IMR-90 (cell line): ENCODE measurements around the gene HYDIN. TPM values are rescaled to one million over a fixed set of nuclear protein-coding genes. Genes with fewer than 3 reads are reported as not detected.
"Not testable (repeated sequence)": the region's sequence is repeated elsewhere in the genome, so short reads cannot be mapped to it uniquely, and the experiment has no call there.

ENCODE experiments used
- ATAC-seq: fragments of 200-7000 bp; cut with Tn5 transposase; 2 replicates; pipeline ENCODE4 v1.9.1; 2020; ENCODE audit warnings: low read depth, mild to moderate bottlenecking, moderate library complexity
- BruUV-seq: library from RNA; stranded (reverse); fragments of 400-500 nt; replicated peaks from 2 replicates; lab custom pipeline; 2021; lab: Mats Ljungman, UMichigan
- CTCF ChIA-PET: fragments of 300-600 bp; formaldehyde crosslinking; extraction: SDS; loops from one replicate; lab custom pipeline; 2021; ENCODE audit warnings: antibody characterized with exemption; lab: Yijun Ruan, JAX
- POLR2A ChIA-PET: fragments of 300-600 bp; sonication (Branson Sonifier 250); formaldehyde crosslinking; loops from one replicate; lab custom pipeline; 2022; ENCODE audit warnings: antibody characterized with exemption; ENCODE audit not compliant: unreplicated experiment; lab: Charles Lee
- DNase-seq: peaks from one replicate; pipeline ENCODE4 v3.0.0; 2013
- H2AFZ ChIP-seq: replicated peaks from 2 replicates; pipeline ENCODE3; 2013; ENCODE audit warnings: low read length, mild to moderate bottlenecking; ENCODE audit not compliant: poor library complexity
- H2AK5ac ChIP-seq: 2 replicates; pipeline ENCODE4 v1.6.1; 2013; ENCODE audit warnings: low read depth, low read length, inconsistent platforms
- H2AK9ac ChIP-seq: replicated peaks from 2 replicates; pipeline ENCODE3; 2013; ENCODE audit warnings: mild to moderate bottlenecking, low read depth, low read length, moderate library complexity; ENCODE audit not compliant: poor library complexity
- H2BK120ac ChIP-seq: 2 replicates; pipeline ENCODE4 v1.6.1; 2013; ENCODE audit warnings: low read depth, low read length, inconsistent platforms
- H2BK15ac ChIP-seq: 3 replicates; pipeline ENCODE4 v1.6.1; 2013; ENCODE audit warnings: low read depth, low read length, inconsistent platforms
- H2BK20ac ChIP-seq: 2 replicates; pipeline ENCODE4 v1.6.1; 2013; ENCODE audit warnings: low read depth, mild to moderate bottlenecking, inconsistent platforms, low read length, moderate library complexity
- H2BK5ac ChIP-seq: 2 replicates; pipeline ENCODE4 v1.6.1; 2013; ENCODE audit warnings: mild to moderate bottlenecking, low read depth, low read length, inconsistent platforms; ENCODE audit not compliant: poor library complexity, severe bottlenecking
- H3K14ac ChIP-seq: replicated peaks from 2 replicates; pipeline ENCODE4 v1.6.1; 2013; ENCODE audit warnings: low read depth, low read length, inconsistent platforms
- H3K18ac ChIP-seq: 2 replicates; pipeline ENCODE4 v1.6.1; 2013; ENCODE audit warnings: low read depth, low read length, control low read depth
- H3K23ac ChIP-seq: 2 replicates; pipeline ENCODE4 v1.6.1; 2013; ENCODE audit warnings: low read depth, low read length, inconsistent platforms
- H3K27ac ChIP-seq: 2 replicates; pipeline ENCODE4 v1.5.1; 2013; ENCODE audit warnings: mild to moderate bottlenecking, control low read depth, low read length; ENCODE audit not compliant: insufficient read depth
- H3K27me3 ChIP-seq: 2 replicates; pipeline ENCODE4 v1.6.1; 2013; ENCODE audit warnings: low read length; ENCODE audit not compliant: control insufficient read depth, insufficient read depth
- H3K36me3 ChIP-seq: 2 replicates; pipeline ENCODE4 v1.6.1; 2013; ENCODE audit warnings: low read length, mixed read lengths; ENCODE audit not compliant: control insufficient read depth, insufficient read depth
- H3K4ac ChIP-seq: 2 replicates; pipeline ENCODE4 v1.6.1; 2013; ENCODE audit warnings: low read depth, low read length, inconsistent platforms
- H3K4me1 ChIP-seq: 2 replicates; pipeline ENCODE4 v1.6.1; 2013; ENCODE audit warnings: low read length, mixed read lengths; ENCODE audit not compliant: control insufficient read depth, insufficient read depth
- H3K4me2 ChIP-seq: 2 replicates; pipeline ENCODE4 v1.6.1; 2013; ENCODE audit warnings: low read depth, mild to moderate bottlenecking, control low read depth, low read length, moderate library complexity
- H3K4me3 ChIP-seq: 2 replicates; pipeline ENCODE4 v1.5.1; 2013; ENCODE audit warnings: low read depth, mild to moderate bottlenecking, control low read depth, low read length, moderate library complexity; ENCODE audit not compliant: insufficient read depth
- H3K56ac ChIP-seq: 2 replicates; pipeline ENCODE4 v1.6.1; 2013; ENCODE audit warnings: low read length, inconsistent platforms; ENCODE audit not compliant: insufficient read depth; ENCODE audit errors: extremely low read depth
- H3K79me1 ChIP-seq, 2 experiments: 2 replicates each; pipeline ENCODE4 v1.6.1; 2013; ENCODE audit warnings: low read length in 2 of 2, inconsistent platforms in 1 of 2, low read depth in 1 of 2
- H3K9ac ChIP-seq: 2 replicates; pipeline ENCODE4 v1.6.1; 2013; ENCODE audit warnings: low read depth, low read length, control low read depth
- H3K9me1 ChIP-seq: 2 replicates; pipeline ENCODE4 v1.6.1; 2013; ENCODE audit warnings: low read length, inconsistent platforms; ENCODE audit not compliant: insufficient read depth
- H3K9me3 ChIP-seq: 2 replicates; pipeline ENCODE4 v1.6.1; 2013; ENCODE audit warnings: low read length; ENCODE audit not compliant: control insufficient read depth, insufficient read depth
- H4K20me1 ChIP-seq: 2 replicates; pipeline ENCODE4 v1.6.1; 2013; ENCODE audit warnings: low read length, inconsistent platforms; ENCODE audit not compliant: insufficient read depth
- H4K5ac ChIP-seq: 2 replicates; pipeline ENCODE4 v1.6.1; 2013; ENCODE audit warnings: mild to moderate bottlenecking, low read depth, low read length, control low read depth
- H4K8ac ChIP-seq, 2 experiments: 2 replicates each; pipeline ENCODE4 v1.6.1; 2013; ENCODE audit warnings: low read depth in 2 of 2, low read length in 2 of 2, control low read depth in 1 of 2, inconsistent platforms in 1 of 2
- H4K91ac ChIP-seq: 2 replicates; pipeline ENCODE4 v1.6.1; 2013; ENCODE audit warnings: low read depth, low read length, inconsistent platforms; ENCODE audit not compliant: insufficient read depth
- WGBS, 2 experiments: methylation state at CpG; one replicate each; pipeline versions ENCODE4 v1.1.5 to v1.1.7; 2013; ENCODE audit warnings: missing lambda C conversion rate in 2 of 2; ENCODE audit not compliant: insufficient read length in 1 of 2; ENCODE audit errors: extremely low coverage in 2 of 2; 5-methylcytosine and 5-hydroxymethylcytosine counted together
- dilution Hi-C: fragments of 300-500 bp; cut with HindIII; formaldehyde crosslinking; loops from one replicate; pipeline ENCODE4 v1.14.3; 2018; ENCODE audit warnings: low sequenced_read_pairs; ENCODE audit not compliant: unreplicated experiment
- in situ Hi-C: fragments of 300-500 bp; cut with MboI; formaldehyde crosslinking; loops from 3 replicates; pipeline ENCODE4 v1.14.3; 2019; ENCODE audit warnings: low sequenced_read_pairs, inconsistent platforms, mixed read lengths
- intact Hi-C: fragments of 100-400 bp; cut with micrococcal nuclease; formaldehyde crosslinking; loops from 2 replicates; pipeline ENCODE4 v1.10.0; 2022
- polyA plus RNA-seq, 3 experiments: library from polyadenylated mRNA; depleted of rRNA; stranded (reverse); fragments of >200 nt; gene quantifications; 2 replicates each; pipeline ENCODE4 v1.2.3, GENCODE V29; 2012; ENCODE audit warnings: low replicate concordance in 1 of 3
- total RNA-seq: library from RNA; depleted of rRNA; stranded (reverse); fragments of >200 nt; gene quantifications from 2 replicates; pipeline ENCODE4 v1.2.3, GENCODE V29; 2012

The HYDIN gene
- total and polyA plus RNA-seq, 2 of the 4 experiments (the other 2 are of a cell fraction), result 0.18 to 0.27 TPM

DNA sequence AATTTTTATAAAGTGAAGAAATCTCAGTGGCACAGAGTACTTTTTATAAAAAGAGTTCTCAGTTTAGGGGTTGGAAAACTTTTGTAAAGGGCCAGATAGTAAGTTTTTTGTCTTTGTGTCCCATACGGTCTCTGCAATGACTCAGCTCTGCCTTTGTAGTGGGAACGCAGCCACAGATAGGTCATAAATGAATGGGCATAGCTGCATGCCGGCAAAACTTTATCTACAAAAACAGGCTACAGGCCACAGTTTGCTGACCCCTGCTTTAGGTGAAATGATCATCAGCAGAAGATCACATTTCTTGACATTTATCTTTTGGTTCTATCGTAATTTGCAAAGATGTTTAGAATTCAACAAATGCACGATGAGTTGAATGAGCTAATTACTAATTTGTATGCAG is 365.8 kb downstream of the HYDIN start:
- H2BK20ac ChIP-seq, H3K27ac ChIP-seq, H3K4me1 ChIP-seq, H2BK15ac ChIP-seq, DNase-seq, H3K27me3 ChIP-seq, H4K91ac ChIP-seq, H3K36me3 ChIP-seq, H3K9me3 ChIP-seq, H4K20me1 ChIP-seq, BruUV-seq, H3K14ac ChIP-seq, H3K18ac ChIP-seq, H3K4me3 ChIP-seq, H4K5ac ChIP-seq, H2AFZ ChIP-seq, intact Hi-C loops, H3K9ac ChIP-seq, H2BK5ac ChIP-seq, H3K23ac ChIP-seq, in situ Hi-C loops, H3K79me1 ChIP-seq, H2AK9ac ChIP-seq, ATAC-seq, H3K4ac ChIP-seq, H3K9me1 ChIP-seq, H4K8ac ChIP-seq, H3K56ac ChIP-seq, H2AK5ac ChIP-seq, dilution Hi-C loops, H3K4me2 ChIP-seq, POLR2A ChIA-PET, H2BK120ac ChIP-seq, CTCF ChIA-PET: not testable (repeated sequence)
- WGBS, 2 experiments, result no CpG with 5 or more reads among the region's 5 CpGs

DNA sequence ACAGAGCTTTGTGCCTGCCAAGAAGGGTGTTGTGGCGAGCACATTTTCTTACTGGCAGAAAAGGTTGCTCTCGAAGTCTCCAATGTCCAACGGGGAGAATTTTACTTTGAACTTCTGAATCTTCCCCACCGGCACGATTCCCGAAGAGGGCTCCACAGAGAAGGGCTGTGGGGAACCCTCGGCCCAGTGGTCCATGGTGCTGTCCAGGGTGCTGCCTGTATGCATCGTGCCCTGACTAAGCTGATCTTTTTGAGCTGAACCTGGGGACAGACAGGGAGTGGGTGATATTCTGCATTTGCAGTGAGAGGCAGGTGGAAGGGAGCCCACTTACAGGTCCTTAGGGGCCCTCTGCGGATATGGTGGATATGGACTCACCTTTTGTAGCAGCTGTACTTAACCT is 368.5 kb downstream of the HYDIN start:
- H3K14ac ChIP-seq, H3K4me3 ChIP-seq, H3K9me3 ChIP-seq, H3K23ac ChIP-seq, DNase-seq, H2BK120ac ChIP-seq, intact Hi-C loops, H4K91ac ChIP-seq, H3K4me1 ChIP-seq, H4K5ac ChIP-seq, H4K20me1 ChIP-seq, dilution Hi-C loops, H3K4me2 ChIP-seq, H2AFZ ChIP-seq, H3K27me3 ChIP-seq, H2BK15ac ChIP-seq, H3K9ac ChIP-seq, H3K4ac ChIP-seq, H2BK20ac ChIP-seq, in situ Hi-C loops, ATAC-seq, CTCF ChIA-PET, H2BK5ac ChIP-seq, H3K79me1 ChIP-seq, H3K18ac ChIP-seq, H3K56ac ChIP-seq, POLR2A ChIA-PET, H2AK9ac ChIP-seq, H3K36me3 ChIP-seq, H4K8ac ChIP-seq, H3K9me1 ChIP-seq, H2AK5ac ChIP-seq, BruUV-seq, H3K27ac ChIP-seq: not testable (repeated sequence)
- no CpG with 5 or more reads among the region's 9 CpGs for WGBS, 2 experiments
